HG02623 (cell line): ENCODE results near the gene C3orf49.

Source experiments
- ATAC-seq: cut with Tn5 transposase; IDR thresholded peaks from one replicate; pipeline ENCODE4 v1.9.1; 2021; ENCODE audit warnings: moderate library complexity; ENCODE audit not compliant: unreplicated experiment

The C3orf49 gene, protein sequence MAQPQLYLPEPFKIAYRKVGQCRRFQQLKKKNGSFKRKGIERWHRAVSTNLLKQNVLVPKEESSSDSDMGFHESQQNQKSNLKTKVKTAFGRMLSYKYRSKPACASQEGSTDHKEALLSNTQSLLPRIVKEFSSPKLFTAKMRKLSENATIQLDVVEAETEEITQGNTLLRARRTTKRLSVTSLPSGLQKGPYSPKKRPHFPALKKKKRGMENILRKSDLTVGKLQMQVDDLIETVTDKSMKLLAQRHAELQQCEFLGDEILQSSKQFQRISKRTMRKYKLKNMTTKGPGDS

GRCh38 chr3:63819151-63819398 lies at the start of gene C3orf49:
TSS of gene C3orf49 (plus strand) at chr3:63819299. CDS start at chr3:63819472, 173 bp downstream.
- ATAC-seq = no peak

DNA sequence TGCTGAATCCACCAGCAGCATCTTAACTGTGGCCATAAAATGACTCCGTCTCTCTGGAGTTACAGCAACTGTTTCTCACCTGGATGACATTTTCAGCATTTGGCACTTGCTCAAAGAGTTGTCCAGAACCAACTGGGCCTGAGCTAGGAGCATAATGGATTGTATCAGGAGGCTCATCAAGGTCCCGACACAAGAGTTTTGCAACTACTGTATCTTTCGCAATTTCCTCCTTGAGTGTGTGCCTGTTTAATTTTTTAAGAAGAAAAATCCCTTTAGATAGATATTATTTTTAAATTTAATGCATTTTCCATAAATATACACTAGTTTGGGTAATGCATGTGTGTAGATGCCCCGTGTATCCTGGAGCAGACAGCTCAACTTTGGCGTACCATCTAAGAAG lies 44.3 kb upstream of the C3orf49 start:
- ATAC-seq = no peak

- ATAC-seq = no peak
These were observed 39.9 kb upstream of the C3orf49 start for GRCh38 chr3:63779227-63779626.

GRCh38 chr3:63791974-63792373 lies 27.1 kb upstream of the C3orf49 start:
- no peak for ATAC-seq

- ATAC-seq = no peak
These were observed 23.7 kb upstream of the C3orf49 start for GRCh38 chr3:63795438-63795837.

DNA sequence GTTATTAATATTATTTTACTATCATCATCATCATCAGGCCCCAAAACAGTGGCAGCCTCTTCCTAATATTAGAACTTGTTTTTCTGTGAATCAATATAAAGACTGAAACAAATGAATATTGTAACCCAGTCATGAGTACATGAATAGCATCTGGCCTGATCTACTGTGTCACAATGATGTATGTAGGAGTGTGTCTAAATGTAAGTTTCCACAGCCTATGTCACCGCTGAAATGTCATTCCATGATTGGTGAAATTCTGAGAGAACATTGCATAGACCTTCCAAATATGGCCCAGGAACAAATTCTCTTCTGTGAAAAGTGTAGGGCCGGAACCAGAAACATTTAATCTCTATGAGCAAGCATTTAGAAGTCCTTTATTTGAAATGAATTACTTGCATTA lies 20.6 kb upstream of the C3orf49 start:
- ATAC-seq = no peak

DNA sequence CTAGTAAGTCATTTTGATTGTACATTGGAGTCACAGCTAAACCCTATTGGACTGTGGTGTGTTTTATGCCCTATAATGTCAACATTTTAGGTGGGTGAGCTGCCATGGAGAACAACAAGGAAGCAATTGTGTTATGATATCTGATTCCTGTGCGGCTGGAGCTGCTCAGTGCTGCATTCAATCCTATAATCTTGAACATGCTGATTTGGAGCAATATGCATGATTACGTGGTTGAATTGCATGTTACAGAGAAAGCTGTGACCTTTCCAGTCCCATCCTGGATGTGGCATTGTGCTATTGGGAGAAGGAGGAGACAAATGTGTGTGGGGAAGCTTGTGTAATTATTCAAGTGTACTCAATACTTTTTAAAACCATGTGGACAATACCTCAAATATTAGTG lies 20.1 kb upstream of the C3orf49 start:
- ATAC-seq = no peak

DNA sequence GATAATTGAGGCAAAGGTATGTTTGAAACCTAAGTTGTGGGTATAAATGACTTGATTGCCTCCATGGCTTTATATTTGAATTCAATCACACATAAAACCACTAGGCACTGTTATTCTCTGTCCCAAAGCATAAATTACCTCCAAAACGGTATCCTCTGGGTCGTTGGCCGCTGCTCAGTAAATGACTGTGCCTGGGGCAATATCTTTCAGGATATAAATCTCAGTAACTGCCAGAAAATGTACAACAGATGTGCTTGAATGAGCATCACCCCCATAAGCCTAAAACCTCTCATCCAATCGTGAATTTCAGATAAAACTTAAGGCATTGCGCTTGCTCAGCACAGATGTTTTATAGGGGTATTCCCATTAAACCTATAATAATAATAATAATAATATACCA lies 19.0 kb upstream of the C3orf49 start:
- ATAC-seq = no peak

DNA sequence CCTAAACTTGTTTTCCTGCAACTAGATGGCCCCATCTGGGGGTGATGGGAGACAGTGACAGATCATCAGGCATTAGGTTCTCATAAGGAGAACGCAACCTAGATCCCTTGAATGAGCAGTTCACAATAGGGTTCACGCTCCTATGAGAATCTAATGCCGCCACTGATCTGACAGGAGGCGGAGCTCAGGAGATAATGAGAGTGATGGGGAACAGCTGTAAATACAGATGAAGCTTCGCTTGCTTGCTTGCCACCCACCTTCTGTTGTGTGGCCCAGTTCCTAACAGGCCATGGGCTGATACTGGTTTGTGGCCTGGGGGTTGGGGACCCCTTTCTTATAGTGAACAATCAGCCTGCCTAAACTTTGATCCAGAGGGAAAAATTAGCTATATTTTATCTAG lies 15.2 kb upstream of the C3orf49 start:
- no peak for ATAC-seq

DNA sequence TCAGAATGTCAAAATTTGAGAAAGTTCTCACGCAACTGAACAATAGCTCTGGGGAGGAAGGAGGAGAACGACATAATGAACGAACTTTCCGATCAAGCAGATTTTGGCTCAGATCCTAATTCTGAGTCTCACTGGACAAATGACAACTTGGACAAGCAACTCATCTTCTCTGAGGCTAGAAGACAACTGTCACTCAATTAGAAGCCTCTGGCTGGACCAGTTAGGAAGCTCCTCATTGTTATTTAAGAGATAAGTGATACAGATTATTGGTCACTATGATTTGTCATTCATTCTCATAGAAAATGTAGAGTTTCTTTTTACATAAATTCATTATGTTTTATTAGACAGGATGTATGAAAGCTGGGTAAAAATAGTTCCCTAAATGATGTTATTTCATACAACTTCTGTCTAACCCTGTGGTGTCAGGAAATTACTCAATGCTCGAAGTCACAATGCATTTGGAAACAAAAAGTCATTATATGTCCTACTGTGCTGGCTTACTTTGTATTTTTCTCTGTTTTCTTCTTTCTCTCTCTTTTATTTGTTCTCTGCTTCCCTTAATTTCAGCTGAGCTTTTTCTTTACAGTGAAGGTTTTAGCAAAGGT lies 11.0 kb upstream of the C3orf49 start:
- ATAC-seq = no peak

GRCh38 chr3:63808633-63809032 lies 10.5 kb upstream of the C3orf49 start:
- ATAC-seq = no peak

GRCh38 chr3:63809607-63810006 lies 9.5 kb upstream of the C3orf49 start:
- ATAC-seq = no peak

- no peak for ATAC-seq
These were observed 4.9 kb upstream of the C3orf49 start for GRCh38 chr3:63814237-63814636.

- no peak for ATAC-seq
These were observed 1.9 kb upstream of the C3orf49 start for GRCh38 chr3:63817225-63817624.

DNA sequence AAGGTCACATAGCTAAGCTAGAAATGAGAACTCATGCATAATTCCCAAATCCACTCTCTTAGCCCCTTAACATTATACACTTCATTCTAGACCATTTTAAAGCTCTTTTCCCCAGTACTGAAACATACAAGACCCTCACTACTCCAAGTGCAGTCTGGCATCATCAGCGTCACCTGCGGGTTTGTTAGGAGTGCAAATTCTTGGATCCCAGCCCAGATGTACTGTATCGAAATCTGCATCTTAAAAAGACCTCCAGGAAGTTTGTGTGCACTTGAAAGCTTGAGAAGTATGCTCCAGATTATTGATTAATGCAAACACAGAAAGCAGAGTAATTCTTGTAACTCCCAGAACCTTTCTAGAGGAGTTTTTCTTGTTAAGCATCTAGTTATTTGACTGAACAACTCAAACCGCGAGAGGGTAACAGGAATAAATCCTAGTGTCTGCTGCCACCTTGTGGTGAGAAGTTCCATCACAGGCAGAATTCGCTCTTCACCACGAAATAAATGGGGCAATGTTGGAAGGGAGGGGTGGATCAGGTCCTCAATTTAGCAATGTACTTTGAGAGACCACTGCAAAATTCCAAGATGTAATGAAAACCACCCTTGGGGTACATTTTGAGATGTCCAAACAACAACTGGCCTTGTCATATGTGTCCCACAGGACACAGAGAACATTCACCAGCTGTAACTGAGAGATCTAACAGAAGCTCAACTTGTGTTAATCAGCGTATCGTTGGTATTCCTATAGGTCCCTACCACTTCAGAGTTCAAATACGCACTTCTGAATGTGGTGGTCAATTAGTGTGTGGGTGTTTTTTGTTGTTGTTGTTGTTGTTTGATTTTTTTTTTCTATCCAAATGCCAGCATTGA lies 583 bp upstream of the C3orf49 start:
- ATAC-seq = peak; percentile 72

DNA sequence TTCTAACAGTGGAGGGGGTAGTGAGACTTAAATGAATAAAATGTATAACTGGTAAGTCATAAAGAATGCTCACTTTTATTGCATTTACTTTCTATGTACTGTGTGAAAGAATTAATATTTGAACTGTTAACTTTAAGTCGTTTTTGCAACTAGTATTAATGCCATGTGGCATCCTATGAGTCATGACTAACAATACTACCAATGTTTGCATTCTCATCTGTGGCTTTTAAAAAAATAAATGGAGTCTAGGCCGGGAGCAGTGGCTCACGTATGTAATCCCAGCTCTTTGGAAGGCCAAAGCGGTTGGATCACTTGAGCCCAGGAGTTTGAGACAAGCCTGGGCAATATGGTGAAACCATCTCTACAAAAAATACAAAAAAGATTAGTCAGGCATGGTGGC lies 5.2 kb downstream of the C3orf49 start:
- ATAC-seq = no peak

DNA sequence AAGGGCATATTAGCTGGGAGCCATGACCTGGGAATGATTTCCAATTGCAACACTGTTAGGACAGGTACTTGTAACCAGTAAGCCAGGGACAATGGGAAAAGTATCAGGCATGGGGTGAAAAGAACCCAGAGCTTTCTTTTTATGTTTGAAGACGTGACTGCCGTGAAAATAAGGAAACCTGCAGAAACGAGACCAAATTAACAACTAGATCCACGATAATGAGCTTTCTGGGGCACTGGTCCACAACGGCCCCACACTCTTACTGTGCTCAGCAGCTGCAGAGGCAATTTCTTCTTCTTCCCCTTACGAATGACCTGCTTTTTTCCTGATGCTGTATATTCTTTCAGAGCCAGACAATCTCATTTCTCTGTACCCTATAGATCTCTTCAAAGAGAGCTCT lies 11.4 kb downstream of the C3orf49 start:
- ATAC-seq = no peak

DNA sequence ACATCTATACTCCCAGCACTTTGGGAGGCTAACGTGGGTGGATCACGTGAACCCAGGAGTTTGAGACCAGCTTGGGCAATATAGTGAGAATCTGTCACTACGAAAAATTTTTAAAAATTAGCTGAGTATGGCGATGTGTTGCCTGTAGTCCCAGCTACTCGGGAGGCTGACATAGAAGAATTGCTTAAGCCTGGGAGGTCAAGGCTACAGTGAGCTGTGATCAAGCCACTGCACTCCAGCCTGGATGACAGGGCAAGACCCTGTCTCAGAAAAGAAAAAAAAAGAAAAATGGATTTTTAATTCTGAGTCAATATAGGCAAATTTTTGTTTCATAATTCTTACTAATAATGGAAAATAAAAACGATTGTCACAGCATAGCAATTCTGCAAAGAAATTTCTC lies 13.3 kb downstream of the C3orf49 start:
- no peak for ATAC-seq

- no peak for ATAC-seq
These were observed 22.6 kb downstream of the C3orf49 start for GRCh38 chr3:63841704-63842103.

DNA sequence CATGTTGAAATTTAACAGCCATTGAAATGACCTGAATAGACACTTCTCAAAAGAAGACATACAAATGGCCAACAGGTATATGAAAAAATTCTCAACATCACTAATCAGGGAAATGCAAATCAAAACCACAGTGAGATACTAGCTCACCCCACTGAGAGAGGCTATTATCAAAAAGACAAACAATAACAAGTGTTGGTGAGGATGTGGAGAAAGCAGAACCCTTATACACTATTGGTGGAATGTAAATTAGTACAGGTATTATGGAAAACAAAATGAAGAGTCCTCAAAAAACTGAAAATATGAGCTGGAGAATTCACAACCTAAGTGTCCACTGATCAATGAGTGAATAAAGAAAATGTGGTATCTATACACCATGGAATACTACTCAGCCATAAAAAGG lies 23.0 kb downstream of the C3orf49 start:
- ATAC-seq = no peak

DNA sequence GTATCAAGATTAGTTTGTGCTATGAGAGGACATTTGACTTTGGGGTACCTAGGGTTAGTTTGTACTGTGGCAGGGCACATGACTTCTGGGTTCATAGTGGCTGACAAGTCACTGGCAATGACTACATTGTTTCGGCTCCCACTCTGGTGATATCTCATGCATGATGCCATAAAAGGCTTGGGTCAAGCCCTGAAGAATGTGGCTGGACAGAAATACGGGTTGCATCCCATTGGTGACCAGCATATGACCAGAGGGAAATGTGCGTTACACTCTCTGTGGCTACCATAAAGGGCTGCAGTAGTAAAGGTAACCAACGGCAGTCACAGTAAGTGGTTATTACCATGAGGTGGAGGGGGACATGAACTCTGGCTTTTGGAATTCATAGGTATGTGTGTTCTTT lies 26.1 kb downstream of the C3orf49 start:
- no peak for ATAC-seq

DNA sequence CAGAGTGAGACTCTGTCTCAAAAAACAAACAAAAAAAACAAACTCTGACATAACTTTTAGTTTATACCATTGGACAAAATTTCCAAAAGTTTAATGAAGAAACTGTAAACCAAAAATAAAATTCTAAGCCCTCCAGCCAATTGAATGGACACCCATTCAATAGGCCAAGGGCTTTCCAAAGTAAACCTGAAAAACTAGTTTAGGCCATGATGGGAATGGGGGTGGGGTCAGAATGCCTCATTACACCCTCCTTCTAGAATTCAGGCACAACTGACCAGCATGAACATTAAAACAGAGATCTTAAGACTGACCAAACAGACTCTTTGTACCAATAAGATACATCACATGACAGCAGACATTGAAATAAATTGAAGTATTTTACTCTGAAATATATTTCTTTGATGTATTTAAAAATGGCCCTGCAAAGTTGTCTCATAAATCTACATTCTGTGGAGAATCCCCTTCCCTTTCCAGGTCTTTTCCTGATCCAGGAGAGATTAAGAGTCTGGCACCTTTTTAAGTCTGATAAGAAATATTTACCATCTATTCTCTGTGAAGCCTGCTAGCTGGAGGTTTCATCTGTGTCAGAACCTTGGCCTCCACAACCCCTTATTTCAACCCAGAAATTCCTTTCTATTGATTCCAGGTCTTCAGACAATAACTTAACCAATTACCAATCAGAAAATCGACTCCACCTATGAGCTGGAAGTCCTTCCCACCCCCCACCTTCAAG lies 28.8 kb downstream of the C3orf49 start:
- ATAC-seq = no peak
